ENCODE measurements around the gene CAMTA1.

Gene CAMTA1

DNA sequence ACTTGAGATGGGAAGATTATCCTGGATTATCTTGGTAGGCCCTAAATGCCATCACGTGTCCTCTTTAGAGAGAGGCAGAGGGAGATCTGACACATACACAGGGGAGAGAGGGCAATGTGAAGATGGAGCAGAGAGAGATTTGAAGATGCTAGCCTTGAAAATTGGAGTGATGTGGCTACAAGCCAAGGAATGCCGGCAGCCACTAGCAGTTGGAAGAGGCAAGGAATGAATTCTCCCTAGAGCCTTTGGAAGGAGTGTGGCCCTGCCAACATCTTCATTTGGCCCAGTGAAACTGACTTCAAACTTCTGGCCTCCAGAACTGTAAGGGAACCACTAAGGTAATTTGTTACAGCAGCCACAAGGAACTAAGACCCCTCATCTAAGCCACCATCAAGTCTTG lies 8.9 kb upstream of the CAMTA1 start:
- in situ Hi-C loops (cut with MboI; ENCODE audit: low sequenced_read_pairs): no loop called here

DNA sequence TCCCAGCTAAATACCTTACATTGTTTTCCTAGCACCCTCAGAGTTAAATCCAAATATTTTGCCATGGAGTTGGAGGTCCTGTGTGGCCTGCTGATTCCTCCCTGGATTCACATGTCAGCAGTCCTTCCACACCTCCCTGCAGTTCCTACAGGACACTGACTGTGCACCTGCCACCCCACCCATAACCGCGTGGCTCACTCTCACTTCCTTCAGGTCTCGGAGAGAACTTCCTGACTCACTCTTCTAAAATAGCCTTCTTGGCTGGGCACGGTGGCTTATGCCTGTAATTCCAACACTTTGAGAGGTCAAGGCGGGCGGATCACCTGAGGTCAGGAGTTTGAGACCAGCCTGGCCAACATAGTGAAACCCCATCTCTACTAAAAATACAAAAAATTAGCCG lies 8.4 kb upstream of the CAMTA1 start:
- in situ Hi-C loops (cut with MboI; ENCODE audit: low sequenced_read_pairs): no loop called here

- in situ Hi-C loops (cut with MboI; ENCODE audit: low sequenced_read_pairs): no loop called here
These were observed 7.4 kb upstream of the CAMTA1 start for GRCh38 chr1:6777813-6778212.

GRCh38 chr1:6779089-6779805 lies 6.0 kb upstream of the CAMTA1 start:
- in situ Hi-C loops (cut with MboI; ENCODE audit: low sequenced_read_pairs): no loop called here

DNA sequence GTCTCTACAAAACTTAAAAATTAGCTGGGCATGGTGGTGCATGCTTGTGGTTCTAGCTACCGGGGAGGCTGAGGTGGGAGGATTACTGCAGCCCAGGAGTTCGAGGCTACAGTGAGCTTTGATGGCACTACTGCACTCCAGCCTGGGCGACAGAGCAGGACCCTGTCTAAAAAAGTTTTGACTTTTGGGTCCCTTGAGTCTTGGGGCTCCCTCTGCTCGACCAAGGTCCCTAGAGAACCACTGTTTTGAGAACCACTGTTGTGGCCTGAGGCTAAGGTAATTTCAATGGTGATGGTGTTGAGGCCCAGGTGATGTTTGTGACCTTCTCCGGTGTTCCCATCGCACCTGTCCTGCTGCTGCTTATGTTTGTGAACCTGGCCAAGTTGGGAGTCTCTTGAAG lies 3.1 kb upstream of the CAMTA1 start:
- in situ Hi-C loops (cut with MboI; ENCODE audit: low sequenced_read_pairs): no loop called here

- in situ Hi-C loops (cut with MboI; ENCODE audit: low sequenced_read_pairs): no loop called here
These were observed 2.0 kb upstream of the CAMTA1 start for GRCh38 chr1:6783221-6783620.

GRCh38 chr1:6783936-6784559 lies 1.2 kb upstream of the CAMTA1 start:
- in situ Hi-C loops (cut with MboI; ENCODE audit: low sequenced_read_pairs): no loop called here

DNA sequence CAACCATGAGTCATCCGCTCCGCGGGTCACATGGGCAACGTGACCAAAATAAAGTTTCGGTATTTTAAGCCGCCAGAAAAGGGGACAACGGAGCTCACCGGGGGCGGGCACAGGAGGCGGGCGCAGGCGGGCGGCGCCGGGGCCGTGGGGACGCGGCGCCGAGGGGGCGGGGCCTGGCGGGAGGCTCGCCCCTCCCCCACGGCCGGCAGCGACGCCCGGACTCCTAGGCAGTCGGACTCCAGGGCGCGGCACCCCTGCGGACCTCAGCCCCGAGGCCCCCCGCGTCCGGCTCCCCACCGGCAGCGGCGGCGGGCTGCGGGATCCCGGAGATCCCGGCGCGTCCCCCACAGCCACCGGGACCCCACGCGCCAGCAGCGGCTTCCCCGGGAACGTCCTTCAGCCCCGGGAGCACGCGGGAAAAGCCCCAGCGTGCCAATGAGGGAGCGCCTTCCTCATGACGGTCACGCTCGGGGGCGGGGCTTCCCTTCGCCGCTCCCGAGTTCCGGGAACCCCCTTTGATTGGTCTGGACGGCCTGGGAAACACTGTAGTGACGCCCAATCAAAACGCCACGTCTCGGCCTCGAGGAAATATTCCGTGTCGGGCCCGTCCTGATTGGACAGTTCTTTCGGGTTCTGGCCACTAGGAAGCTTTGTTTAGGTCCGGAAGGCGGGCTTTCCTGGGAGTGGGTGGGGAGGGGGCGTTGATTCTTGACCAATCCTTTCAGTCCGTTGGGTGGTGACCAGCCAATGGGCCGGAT lies 515 bp upstream of the CAMTA1 start:
- in situ Hi-C loops (cut with MboI; ENCODE audit: low sequenced_read_pairs): no loop called here

- in situ Hi-C loops (cut with MboI; ENCODE audit: low sequenced_read_pairs): no loop called here
These were observed 663 bp downstream of the CAMTA1 start for GRCh38 chr1:6785728-6786505.

- in situ Hi-C loops (cut with MboI; ENCODE audit: low sequenced_read_pairs): no loop called here
These were observed 3.7 kb downstream of the CAMTA1 start for GRCh38 chr1:6788946-6789345.

GRCh38 chr1:6790146-6790545 lies 4.9 kb downstream of the CAMTA1 start:
- in situ Hi-C loops (cut with MboI; ENCODE audit: low sequenced_read_pairs): no loop called here

GRCh38 chr1:6794164-6794563 lies 8.9 kb downstream of the CAMTA1 start:
- in situ Hi-C loops (cut with MboI; ENCODE audit: low sequenced_read_pairs): no loop called here

GRCh38 chr1:6795203-6795602 lies 9.9 kb downstream of the CAMTA1 start:
- in situ Hi-C loops (cut with MboI; ENCODE audit: low sequenced_read_pairs): no loop called here

DNA sequence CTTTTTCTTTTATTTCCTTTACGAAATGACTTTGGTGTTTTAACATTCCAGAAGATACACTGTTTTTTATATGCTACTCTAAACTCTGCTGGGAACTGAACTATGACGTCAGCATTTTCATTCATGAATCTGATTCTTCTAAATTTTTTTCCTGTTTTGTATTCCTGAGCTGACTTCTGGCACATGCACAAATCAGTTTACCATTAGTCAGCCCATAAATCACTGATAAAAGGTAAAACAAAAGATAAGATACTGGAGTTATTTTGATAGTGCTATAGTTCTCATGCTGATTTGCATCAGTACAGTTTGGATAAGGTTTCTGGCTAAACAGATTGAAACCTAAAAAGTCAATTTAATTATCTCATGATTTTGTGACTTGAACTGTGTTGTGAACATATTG lies 10.4 kb downstream of the CAMTA1 start:
- in situ Hi-C loops (cut with MboI; ENCODE audit: low sequenced_read_pairs): no loop called here

DNA sequence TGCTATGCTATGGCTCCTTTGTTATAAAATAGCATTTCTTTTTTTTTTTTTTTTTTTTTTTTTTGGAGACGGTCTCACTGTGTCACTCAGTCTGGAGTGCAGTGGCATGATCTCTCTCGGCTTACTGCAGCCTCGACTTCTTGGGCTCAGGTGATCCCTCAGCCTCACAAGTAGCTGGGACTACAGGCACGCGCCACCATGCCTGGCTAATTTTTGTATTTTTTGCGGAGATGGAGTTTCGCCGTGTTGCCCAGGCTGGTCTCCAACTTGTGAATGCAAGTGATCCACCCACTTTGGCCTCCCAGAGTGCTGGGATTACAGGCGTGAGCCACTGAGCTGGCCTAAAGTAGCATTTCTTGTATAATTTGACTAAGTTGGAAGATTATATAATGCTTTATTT lies 10.8 kb downstream of the CAMTA1 start:
- in situ Hi-C loops (cut with MboI; ENCODE audit: low sequenced_read_pairs): no loop called here

DNA sequence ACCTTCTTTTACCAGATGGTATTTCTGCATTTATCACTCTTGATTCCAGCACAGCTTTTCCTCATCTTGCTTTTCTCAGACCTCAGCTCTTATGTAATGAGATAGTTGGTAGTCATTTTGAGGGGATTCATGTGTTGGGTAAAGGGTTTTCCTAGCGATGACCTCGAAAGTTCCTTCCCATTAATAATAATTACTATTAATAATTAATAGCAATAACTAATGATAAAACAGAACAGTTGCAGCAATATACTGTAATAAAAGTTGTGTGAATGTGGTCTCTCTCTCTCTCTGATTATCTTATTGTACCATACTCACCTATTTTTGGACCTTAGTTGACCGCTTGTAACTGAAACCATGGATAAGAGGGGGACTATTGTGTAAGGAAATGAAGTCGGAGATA lies 14.2 kb downstream of the CAMTA1 start:
- in situ Hi-C loops (cut with MboI; ENCODE audit: low sequenced_read_pairs): no loop called here

DNA sequence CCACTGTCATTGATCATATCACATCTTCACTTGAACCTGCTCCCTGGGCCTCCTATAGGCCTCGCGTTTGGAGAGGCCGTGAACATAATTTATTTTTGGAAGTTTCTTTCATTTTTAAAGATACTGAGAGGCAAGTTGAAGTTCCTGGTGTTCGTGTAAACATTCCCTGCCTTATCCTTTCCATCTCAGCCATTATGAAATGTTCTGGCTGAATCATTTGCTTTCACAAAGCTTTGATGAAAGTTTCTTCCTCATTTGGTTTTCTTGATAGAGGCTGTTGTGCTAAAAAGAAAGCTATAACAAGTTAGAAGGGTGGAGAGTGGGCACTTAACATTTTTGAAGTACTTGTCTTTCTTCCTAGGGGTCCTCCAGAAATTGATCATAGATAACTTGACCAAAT lies 15.5 kb downstream of the CAMTA1 start:
- in situ Hi-C loops (cut with MboI; ENCODE audit: low sequenced_read_pairs): no loop called here

GRCh38 chr1:6801199-6801598 lies 15.9 kb downstream of the CAMTA1 start:
- in situ Hi-C loops (cut with MboI; ENCODE audit: low sequenced_read_pairs): no loop called here

DNA sequence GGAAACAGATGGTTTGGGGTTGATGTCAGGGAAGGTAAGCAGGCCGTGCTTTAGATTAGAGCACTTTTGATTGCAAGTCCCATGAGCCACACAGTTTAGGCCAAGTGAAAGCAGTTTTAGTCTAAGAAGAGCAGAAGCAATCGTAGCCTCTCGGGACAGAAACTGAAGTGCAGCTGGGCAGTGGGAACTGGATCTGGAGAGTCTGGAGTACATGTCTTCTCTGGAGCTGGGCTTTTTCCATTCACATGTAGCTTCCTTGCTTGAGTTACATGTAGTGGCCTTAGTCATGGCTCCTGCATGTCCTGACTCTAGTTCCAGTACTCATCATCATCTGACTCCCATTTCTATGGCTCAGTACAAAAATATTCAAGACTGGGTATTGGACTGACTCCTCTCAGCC lies 16.7 kb downstream of the CAMTA1 start:
- in situ Hi-C loops (cut with MboI; ENCODE audit: low sequenced_read_pairs): no loop called here

GRCh38 chr1:6802454-6802853 lies 17.2 kb downstream of the CAMTA1 start:
- in situ Hi-C loops (cut with MboI; ENCODE audit: low sequenced_read_pairs): no loop called here

GRCh38 chr1:6802893-6803292 lies 17.6 kb downstream of the CAMTA1 start:
- in situ Hi-C loops (cut with MboI; ENCODE audit: low sequenced_read_pairs): no loop called here
